CD4-positive, CD25-positive, alpha-beta regulatory T cell (primary cell): Measurements from ENCODE around the gene PHF3. TPM values are rescaled to one million over a fixed set of nuclear protein-coding genes. Genes with fewer than 3 reads are reported as not detected.

Source experiments
- ATAC-seq, 2 donors: fragments of 150-1000 bp; cut with Tn5 transposase; one replicate each; pipeline ENCODE4 v1.10.0; 2021; ENCODE audit warnings: low read depth in 2 of 2, moderate number of reproducible peaks in 2 of 2, moderate library complexity in 1 of 2
- DNase-seq, 3 donors: peaks; one replicate each; pipeline versions ENCODE4 v3.0.0 to v3.0.0-alpha.2; 2012 to 2022; ENCODE audit warnings: mixed read lengths in 1 of 3
- H3K27ac ChIP-seq: one replicate; pipeline ENCODE4 v1.7.0; 2013; ENCODE audit warnings: mild to moderate bottlenecking, low read length; ENCODE audit not compliant: insufficient read depth, poor library complexity, severe bottlenecking
- H3K27me3 ChIP-seq: one replicate; pipeline ENCODE4 v1.7.0; 2013; ENCODE audit warnings: low read length; ENCODE audit not compliant: control insufficient read depth, insufficient read depth
- H3K36me3 ChIP-seq: one replicate; pipeline ENCODE4 v1.7.0; 2013; ENCODE audit warnings: mild to moderate bottlenecking, low read length, moderate library complexity; ENCODE audit not compliant: control insufficient read depth, insufficient read depth
- H3K4me1 ChIP-seq: 2 replicates; pipeline ENCODE4 v1.7.0; 2013; ENCODE audit warnings: mild to moderate bottlenecking, low read length; ENCODE audit not compliant: insufficient read depth, control insufficient read depth, poor library complexity, severe bottlenecking
- H3K4me3 ChIP-seq: one replicate; pipeline ENCODE4 v1.7.0; 2013; ENCODE audit warnings: low read depth, mild to moderate bottlenecking, low read length, moderate library complexity
- H3K9me3 ChIP-seq, 2 experiments: 1 replicate in 1 of 2; 2 replicates in 1 of 2; pipeline ENCODE4 v1.7.0; 2013; ENCODE audit warnings: low read length in 2 of 2, mild to moderate bottlenecking in 1 of 2, moderate library complexity in 1 of 2; ENCODE audit not compliant: control insufficient read depth in 2 of 2
- H3K27ac Mint-ChIP-seq, 3 donors: one replicate each; pipeline ENCODE4 v1.8.0; 2020 to 2022; ENCODE audit warnings: mild to moderate bottlenecking in 3 of 3, mixed read lengths in 3 of 3, moderate library complexity in 2 of 3
- H3K27me3 Mint-ChIP-seq: one replicate; pipeline ENCODE4 v1.8.0; 2022; ENCODE audit warnings: mild to moderate bottlenecking, mixed read lengths
- H3K36me3 Mint-ChIP-seq: one replicate; pipeline ENCODE4 v1.8.0; 2020; ENCODE audit warnings: mixed read lengths
- H3K4me1 Mint-ChIP-seq, 4 donors: one replicate each; pipeline ENCODE4 v1.8.0; 2020 to 2022; ENCODE audit warnings: mixed read lengths in 4 of 4, mild to moderate bottlenecking in 1 of 4
- H3K4me3 Mint-ChIP-seq, 4 donors: one replicate each; pipeline ENCODE4 v1.8.0; 2020 to 2022; ENCODE audit warnings: mild to moderate bottlenecking in 4 of 4, mixed read lengths in 4 of 4, moderate library complexity in 3 of 4
- H3K9me3 Mint-ChIP-seq, 7 donors: one replicate each; pipeline ENCODE4 v1.8.0; 2020 to 2022; ENCODE audit warnings: mixed read lengths in 7 of 7, mild to moderate bottlenecking in 3 of 7, moderate library complexity in 2 of 7
- polyA plus RNA-seq, 4 donors: library from polyadenylated mRNA; unstranded; fragments of 300-500 nt; fragmentation: Illumina TruSeq; gene quantifications; one replicate each; pipeline ENCODE4 v1.2.3, GENCODE V29; 2021
- total RNA-seq: library from RNA; stranded (reverse); gene quantifications from one replicate; pipeline ENCODE4 v1.2.3, GENCODE V29; 2022

Gene PHF3
- total and polyA plus RNA-seq, 5 donors from 2014 or later: 19.4 to 103 (median 23.0) TPM

- peaks cover 4% of the 10 kb centered on the region for H3K36me3 Mint-ChIP-seq
- Histone ChIP-seq H3K27me3 (peaks cover 3% of the 10 kb centered on the region), H3K27ac (peak overlapping the region; percentile 93), H3K4me1 (peaks cover 37% of the 10 kb centered on the region), H3K36me3 (no peaks in the 10 kb centered on the region), H3K4me3 (peak overlapping the region; percentile 85), H3K9me3 (no peaks in the 10 kb centered on the region)
- ATAC-seq: no peak
- H3K27me3 Mint-ChIP-seq: peaks cover 6% of the 10 kb centered on the region
- peaks cover 0 to 5% (median 0%) of the 10 kb centered on the region in 7 donors for H3K9me3 Mint-ChIP-seq
- H3K27ac Mint-ChIP-seq: peak overlapping the region; percentile 93 to 98 (median 97)
- peak overlapping the region; percentile 90 to 98 (median 92) for H3K4me3 Mint-ChIP-seq
- H3K4me1 Mint-ChIP-seq: peaks cover 20 to 41% (median 33%) of the 10 kb centered on the region in 4 donors
- DNase-seq: peak in 1 of 3 donors; percentile 9
These were observed 972 bp upstream of the PHF3 start for GRCh38 chr6:63634630-63635029.

DNA sequence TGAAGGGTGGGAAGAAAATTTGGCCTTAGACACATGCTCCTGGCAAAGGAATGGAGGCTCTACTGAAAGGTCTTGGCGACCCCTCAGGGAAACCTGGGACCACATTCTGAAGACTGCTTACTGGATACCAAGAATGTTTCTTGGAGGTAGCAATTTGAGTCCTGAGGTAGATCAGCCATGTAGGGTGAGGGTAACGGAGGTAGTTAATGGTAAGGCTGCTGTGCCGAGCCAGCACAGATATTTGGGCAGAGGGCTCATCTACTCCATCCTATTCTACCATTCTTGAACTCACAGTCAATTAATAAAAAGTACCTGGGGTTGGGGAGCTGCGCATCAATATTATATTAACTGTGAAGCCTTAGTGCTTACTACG is 401 bp upstream of the PHF3 start:
- ATAC-seq: peak in 1 of 2 donors; percentile 18
- H3K27me3 ChIP-seq: peaks cover 3% of the 10 kb centered on the region
- H3K36me3 ChIP-seq: no peaks in the 10 kb centered on the region
- Mint-ChIP-seq H3K4me3 (peak overlapping the region; percentile 90 to 98 (median 92)), H3K9me3 (peaks cover 0 to 3% (median 0%) of the 10 kb centered on the region in 7 donors), H3K4me1 (peaks cover 26 to 46% (median 39%) of the 10 kb centered on the region in 4 donors), H3K36me3 (peaks cover 4% of the 10 kb centered on the region), H3K27me3 (peaks cover 6% of the 10 kb centered on the region), H3K27ac (peak overlapping the region; percentile 93 to 98 (median 97))
- peaks cover 43% of the 10 kb centered on the region for H3K4me1 ChIP-seq
- peak overlapping the region; percentile 93 for H3K27ac ChIP-seq
- DNase-seq: no peak
- no peaks in the 10 kb centered on the region for H3K9me3 ChIP-seq
- peak overlapping the region; percentile 85 for H3K4me3 ChIP-seq

DNA sequence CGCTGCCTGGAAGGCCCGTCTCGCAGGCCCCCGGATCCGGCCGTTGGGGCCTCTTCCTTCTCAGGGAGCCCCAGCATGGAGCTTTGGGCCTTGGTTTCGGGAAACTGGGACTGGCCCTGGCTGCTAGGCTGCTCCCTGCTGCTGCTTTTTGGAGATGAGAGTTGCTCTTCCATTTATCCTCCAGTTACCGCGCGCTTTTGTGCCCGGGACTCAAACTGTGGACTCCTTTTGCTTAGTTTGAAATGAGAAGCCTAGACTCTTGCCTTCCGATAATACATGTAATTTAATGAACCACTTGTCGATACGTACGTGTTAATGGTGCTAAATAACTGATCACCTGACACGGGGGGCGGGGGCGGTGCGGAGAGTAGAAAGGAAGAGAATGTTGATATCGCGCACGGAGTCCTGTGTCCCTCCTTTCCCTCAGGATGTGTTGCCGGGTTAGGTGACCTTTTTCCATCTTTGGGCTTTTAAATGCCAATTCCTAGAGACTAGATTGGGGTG is 968 bp downstream of the PHF3 start:
- peaks cover 30 to 59% (median 44%) of the 10 kb centered on the region in 4 donors for H3K4me1 Mint-ChIP-seq
- Histone ChIP-seq H3K4me3 (peak overlapping the region; percentile 98), H3K36me3 (no peaks in the 10 kb centered on the region), H3K9me3 (no peaks in the 10 kb centered on the region), H3K4me1 (peaks cover 54% of the 10 kb centered on the region), H3K27ac (peak overlapping the region; percentile 93), H3K27me3 (no peaks in the 10 kb centered on the region)
- peak overlapping the region; percentile 98 to 99 (median 98) for H3K27ac Mint-ChIP-seq
- peak overlapping the region; percentile 97 to 99 (median 98) for H3K4me3 Mint-ChIP-seq
- H3K9me3 Mint-ChIP-seq: peaks cover 0 to 3% (median 0%) of the 10 kb centered on the region in 7 donors
- peaks cover 5% of the 10 kb centered on the region for H3K36me3 Mint-ChIP-seq
- peak; percentile 43 to 69 (median 52) for DNase-seq
- H3K27me3 Mint-ChIP-seq: peaks cover 6% of the 10 kb centered on the region
- ATAC-seq: no peak

- H3K27ac ChIP-seq: no peak overlapping the region
- H3K36me3 ChIP-seq: peaks cover 3% of the 10 kb centered on the region
- Mint-ChIP-seq H3K9me3 (peaks cover 0 to 3% (median 0%) of the 10 kb centered on the region in 7 donors), H3K27me3 (peaks cover 4% of the 10 kb centered on the region), H3K27ac (peak overlapping the region in 2 of 3 donors; percentile 55 to 98), H3K4me3 (peak overlapping the region; percentile 97 to 99 (median 98)), H3K4me1 (peaks cover 28 to 72% (median 51%) of the 10 kb centered on the region in 4 donors), H3K36me3 (peaks cover 10% of the 10 kb centered on the region)
- H3K4me1 ChIP-seq: peaks cover 54% of the 10 kb centered on the region
- H3K4me3 ChIP-seq: peak overlapping the region; percentile 98
- no peak for DNase-seq
- H3K9me3 ChIP-seq: no peaks in the 10 kb centered on the region
- no peak for ATAC-seq
- no peaks in the 10 kb centered on the region for H3K27me3 ChIP-seq
These were observed 2.4 kb downstream of the PHF3 start for GRCh38 chr6:63637865-63638445.

DNA sequence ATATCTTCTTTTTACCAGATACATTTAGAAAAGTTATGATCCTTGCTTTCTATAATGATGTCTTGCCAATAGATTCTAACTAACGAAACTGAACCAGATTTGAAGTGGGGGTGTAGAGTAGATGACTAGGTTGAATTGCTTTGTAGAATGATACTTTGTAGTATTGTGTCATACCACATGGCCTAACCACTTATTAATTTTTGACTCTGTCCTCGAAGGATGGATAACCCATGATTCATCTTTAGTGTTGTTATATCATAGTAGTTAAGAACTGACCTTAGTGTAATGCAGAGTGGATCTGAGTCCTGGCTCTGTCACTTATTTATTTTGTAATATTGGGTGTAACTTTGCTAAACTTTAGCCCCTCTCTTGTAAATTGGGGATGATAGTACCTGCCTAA is 4.5 kb downstream of the PHF3 start:
- H3K36me3 ChIP-seq: peaks cover 3% of the 10 kb centered on the region
- H3K4me1 ChIP-seq: peaks cover 61% of the 10 kb centered on the region
- H3K27me3 ChIP-seq: no peaks in the 10 kb centered on the region
- H3K4me3 ChIP-seq: peak overlapping the region; percentile 98
- H3K9me3 Mint-ChIP-seq: peaks cover 0 to 3% (median 0%) of the 10 kb centered on the region in 7 donors
- no peaks in the 10 kb centered on the region for H3K27me3 Mint-ChIP-seq
- DNase-seq (no peak), ATAC-seq (no peak)
- peak overlapping the region; percentile 0 to 98 (median 54) for H3K4me3 Mint-ChIP-seq
- no peaks in the 10 kb centered on the region for H3K9me3 ChIP-seq
- H3K36me3 Mint-ChIP-seq: peaks cover 10% of the 10 kb centered on the region
- peaks cover 35 to 82% (median 66%) of the 10 kb centered on the region in 4 donors for H3K4me1 Mint-ChIP-seq
- H3K27ac ChIP-seq: no peak overlapping the region
- H3K27ac Mint-ChIP-seq: peak overlapping the region in 1 of 3 donors; percentile 26

DNA sequence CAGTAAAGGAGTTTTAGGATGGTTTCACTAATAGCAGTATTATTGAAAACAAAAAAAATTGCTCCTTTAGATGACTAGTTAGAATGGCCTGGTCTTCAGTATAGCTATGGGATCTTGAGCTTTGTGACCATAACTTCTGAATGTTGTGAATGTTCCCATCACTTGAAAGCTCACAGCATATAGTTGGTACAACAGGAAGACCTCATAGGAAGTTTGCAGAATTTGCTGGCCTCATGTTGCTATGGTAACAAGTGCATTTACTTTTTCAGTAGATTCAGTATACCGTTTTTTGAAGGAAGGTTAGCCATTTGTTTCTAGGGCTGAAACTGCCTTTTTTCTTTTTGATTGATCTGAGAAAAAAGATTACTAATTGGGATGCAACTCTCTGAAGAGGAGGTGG is 8.3 kb downstream of the PHF3 start:
- H3K27me3 ChIP-seq: no peaks in the 10 kb centered on the region
- H3K36me3 ChIP-seq: peaks cover 11% of the 10 kb centered on the region
- peak overlapping the region in 3 of 4 donors; percentile 19 to 51 (median 41) for H3K4me3 Mint-ChIP-seq
- H3K4me3 ChIP-seq: peak overlapping the region; percentile 33
- H3K27ac Mint-ChIP-seq: peak overlapping the region in 2 of 3 donors; percentile 3 to 14
- peak in 2 of 3 donors; percentile 47 to 58 for DNase-seq
- H3K9me3 ChIP-seq: no peaks in the 10 kb centered on the region
- peak in 1 of 2 donors; percentile 64 for ATAC-seq
- H3K27me3 Mint-ChIP-seq: no peaks in the 10 kb centered on the region
- H3K4me1 Mint-ChIP-seq: peaks cover 41 to 88% (median 68%) of the 10 kb centered on the region in 4 donors
- H3K4me1 ChIP-seq: peaks cover 62% of the 10 kb centered on the region
- peak overlapping the region; percentile 43 for H3K27ac ChIP-seq
- peaks cover 15% of the 10 kb centered on the region for H3K36me3 Mint-ChIP-seq
- H3K9me3 Mint-ChIP-seq: no peaks in the 10 kb centered on the region

- Mint-ChIP-seq H3K4me1 (peaks cover 39 to 86% (median 65%) of the 10 kb centered on the region in 4 donors), H3K36me3 (peaks cover 15% of the 10 kb centered on the region), H3K9me3 (no peaks in the 10 kb centered on the region), H3K27me3 (no peaks in the 10 kb centered on the region), H3K4me3 (peak overlapping the region in 3 of 4 donors; percentile 15 to 46 (median 15)), H3K27ac (no peak overlapping the region)
- peaks cover 56% of the 10 kb centered on the region for H3K4me1 ChIP-seq
- no peak for ATAC-seq
- H3K36me3 ChIP-seq: peaks cover 11% of the 10 kb centered on the region
- DNase-seq: no peak
- H3K27me3 ChIP-seq: no peaks in the 10 kb centered on the region
- H3K4me3 ChIP-seq: no peak overlapping the region
- H3K9me3 ChIP-seq: no peaks in the 10 kb centered on the region
- no peak overlapping the region for H3K27ac ChIP-seq
These were observed 9.2 kb downstream of the PHF3 start for GRCh38 chr6:63644668-63645326.
